Stimulated activated CD4-positive, alpha-beta T cell treated with anti-CD3 and anti-CD28 coated beads, Interleukin-15, amount 100 ng/mL, for 48 hours (primary cell): ENCODE data around the gene ENAM.
"Not testable (repeated sequence)": the region's sequence is repeated elsewhere in the genome, so short reads cannot be mapped to it uniquely, and the experiment has no call there.

Experiments
- DNase-seq, 2 donors: peaks; one replicate each; pipeline ENCODE4 v3.0.0-alpha.2; 2020; ENCODE audit warnings: low read depth in 2 of 2

Gene ENAM

DNA sequence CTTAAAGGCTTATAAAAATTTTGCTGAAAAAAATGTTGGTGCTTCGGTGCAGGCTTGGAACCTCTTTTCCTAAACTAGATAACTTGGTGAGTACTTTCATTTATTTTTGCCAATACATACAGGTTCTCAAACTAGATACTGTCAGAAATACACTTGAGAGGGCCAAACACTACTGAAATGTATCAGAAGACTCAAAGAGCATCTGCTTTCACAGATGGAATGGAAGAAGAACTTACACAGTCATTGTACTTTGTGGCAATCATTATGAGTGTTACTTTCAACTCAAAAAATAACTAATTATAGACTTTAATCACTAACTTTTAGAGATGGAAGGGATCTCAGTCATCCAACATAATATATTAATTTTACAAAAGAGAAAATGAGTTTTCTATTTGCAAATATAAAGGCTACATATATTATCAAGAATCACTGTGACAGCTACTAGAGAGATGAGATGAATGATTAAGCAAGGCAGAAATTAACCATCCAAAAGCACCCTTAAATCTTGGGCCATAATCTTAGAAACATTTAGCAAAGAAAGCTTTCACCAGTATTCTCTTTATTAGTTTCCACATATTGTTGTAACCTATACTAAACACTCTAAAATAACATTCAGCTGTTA, 1.0 kb downstream of the ENAM start:
- no peak for DNase-seq

DNA sequence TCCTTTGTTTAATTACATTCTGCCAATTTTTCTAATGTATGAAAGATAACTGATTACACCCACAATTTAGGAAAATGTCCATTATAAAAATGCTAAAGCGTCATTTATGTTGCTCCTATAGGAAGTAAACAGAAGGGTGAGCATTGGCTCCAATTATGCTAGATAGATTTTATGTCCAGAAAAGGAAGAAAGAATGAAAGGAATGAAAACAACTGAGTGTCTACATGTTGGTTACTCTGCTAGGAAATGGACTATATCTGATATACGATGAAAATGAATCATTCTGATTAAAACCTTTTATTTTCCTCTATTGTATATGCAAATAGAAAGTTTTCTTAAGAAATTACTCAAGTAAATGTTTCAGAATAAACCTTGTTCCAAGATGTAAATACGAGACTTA, 1.6 kb downstream of the ENAM start:
- DNase-seq, result no peak

DNA sequence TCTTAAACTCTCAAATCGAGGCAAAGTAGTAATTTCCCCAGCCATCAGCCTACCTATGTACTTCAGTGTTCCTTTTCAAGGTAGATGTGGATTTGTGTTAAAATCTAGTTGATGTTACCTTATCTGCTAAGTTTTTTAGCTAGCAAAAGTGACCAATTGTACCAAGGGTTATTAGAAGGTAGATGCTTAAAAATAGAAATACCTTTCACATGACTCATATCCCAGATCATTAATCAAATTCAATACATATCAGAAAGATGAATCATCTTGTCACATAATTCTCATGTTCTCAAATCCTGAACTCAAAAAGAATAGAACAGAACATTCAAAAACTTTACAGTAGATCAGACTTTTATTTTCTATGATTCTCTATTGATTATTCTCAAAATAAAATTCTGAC, 3.5 kb downstream of the ENAM start:
- no peak for DNase-seq

DNA sequence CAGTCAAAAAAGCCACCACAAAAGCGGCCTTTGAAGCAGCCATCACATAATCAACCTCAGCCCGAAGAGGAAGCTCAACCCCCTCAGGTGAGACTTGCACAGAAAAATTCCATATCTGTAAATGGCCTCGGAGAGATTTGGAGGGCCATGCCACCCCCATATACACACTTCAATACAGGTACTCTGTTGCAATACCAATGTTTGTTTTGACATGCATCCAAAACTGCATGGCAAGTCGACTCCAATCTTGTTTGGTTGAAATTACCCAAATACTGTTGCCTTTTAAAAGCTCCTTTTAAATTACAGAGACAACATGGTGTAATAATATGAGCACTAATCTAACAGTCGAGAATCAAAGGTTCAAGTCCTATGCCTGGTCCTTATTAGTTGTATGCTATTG, 5.9 kb downstream of the ENAM start:
- no peak for DNase-seq

DNA sequence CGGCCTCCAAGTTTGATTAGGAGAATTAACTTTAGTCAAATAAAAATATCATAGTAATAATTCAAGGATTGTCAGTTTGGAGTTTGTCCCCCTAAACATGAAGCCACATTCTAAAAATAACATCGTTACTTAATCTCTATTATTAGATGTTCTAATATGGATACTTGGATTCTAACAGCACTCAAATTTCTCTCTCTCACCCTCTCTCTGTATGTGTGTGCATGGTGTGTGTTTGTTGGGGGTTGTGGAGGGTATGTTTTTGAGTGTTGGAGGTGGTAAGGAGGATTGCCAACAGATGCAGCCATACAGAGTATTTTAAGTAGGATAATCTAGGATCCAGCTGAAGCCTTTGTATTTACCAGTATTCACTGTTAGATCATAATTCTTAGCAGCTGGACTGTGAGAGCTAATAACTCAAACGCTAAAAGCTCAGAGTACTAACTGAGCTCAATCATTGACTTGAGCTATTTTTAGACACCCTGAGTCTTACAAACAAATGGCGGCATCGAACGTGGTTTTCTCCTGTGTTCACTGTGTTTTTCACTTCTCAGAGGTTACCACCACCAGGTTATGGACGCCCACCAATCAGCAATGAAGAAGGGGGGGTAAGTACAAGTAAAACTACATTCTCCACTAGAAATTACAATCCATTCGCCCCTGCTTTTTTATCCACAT, 8.8 kb downstream of the ENAM start:
- no peak for DNase-seq

DNA sequence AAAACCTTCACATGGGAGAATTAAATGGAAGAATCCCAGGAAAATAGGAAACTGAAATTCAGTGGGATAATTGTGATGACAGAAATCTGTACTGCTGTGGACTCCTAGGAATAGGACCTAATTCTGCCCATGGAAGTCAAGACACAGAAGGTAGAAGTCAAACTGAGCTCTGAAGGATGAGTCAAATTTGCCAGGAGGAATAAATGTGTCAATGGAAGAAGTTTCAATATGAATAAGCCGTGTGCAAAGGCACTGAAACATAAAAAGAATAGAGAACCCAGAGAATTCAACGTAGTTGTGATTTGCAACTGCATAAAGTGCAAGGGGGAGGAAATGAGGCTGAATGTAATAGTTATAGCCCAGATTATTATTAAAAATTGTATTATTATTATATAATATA, 11.6 kb downstream of the ENAM start:
- DNase-seq, result no peak

DNA sequence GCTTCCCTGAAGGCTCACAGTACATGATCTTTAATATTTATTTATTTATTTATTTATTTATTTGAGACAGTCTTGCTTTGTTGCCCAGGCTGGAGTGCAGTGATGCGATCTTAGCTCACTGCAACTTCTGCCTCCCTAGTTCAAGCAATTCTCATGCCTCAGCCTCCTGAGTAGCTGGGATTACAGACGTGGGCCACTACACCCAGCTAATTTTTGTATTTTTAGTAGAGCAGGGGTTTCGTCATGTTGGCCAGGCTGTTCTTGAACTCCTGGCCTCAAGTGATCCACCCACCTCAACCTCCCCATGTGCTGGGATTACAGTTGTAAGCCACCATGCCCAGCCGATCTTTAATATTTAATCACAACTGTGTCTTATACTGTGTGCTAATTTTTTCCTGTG, 22.2 kb downstream of the ENAM start:
- DNase-seq, result not testable (repeated sequence)

DNA sequence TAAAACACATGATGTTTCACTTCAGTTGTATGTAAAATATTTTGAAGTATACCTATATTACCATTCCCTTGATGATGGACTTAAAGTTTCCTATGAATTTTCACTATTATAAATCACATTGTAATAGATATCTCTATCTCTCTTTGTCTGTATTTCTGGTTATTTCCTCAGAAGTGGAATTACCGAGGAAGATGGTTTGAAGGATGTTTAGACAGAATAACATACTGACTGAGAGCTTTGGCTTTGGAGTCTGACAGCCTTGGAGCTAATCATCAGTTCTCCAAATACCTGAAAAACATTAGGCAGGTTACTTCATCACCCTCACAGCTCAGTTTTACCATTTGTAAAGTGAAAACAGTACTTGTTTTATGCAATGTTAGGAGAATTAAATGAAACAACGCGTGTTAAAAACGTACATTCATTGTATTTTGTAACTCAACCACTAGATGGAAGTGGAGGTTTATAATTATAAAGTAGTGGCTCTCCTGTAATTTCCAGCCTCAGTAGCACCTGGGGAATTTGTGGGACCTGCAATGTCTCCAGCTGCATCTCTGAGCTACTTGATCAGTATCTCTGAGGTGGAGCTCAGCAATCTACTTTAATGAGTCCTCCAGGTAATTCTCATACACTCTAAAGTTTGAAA, 23.4 kb downstream of the ENAM start:
- DNase-seq, result no peak

DNA sequence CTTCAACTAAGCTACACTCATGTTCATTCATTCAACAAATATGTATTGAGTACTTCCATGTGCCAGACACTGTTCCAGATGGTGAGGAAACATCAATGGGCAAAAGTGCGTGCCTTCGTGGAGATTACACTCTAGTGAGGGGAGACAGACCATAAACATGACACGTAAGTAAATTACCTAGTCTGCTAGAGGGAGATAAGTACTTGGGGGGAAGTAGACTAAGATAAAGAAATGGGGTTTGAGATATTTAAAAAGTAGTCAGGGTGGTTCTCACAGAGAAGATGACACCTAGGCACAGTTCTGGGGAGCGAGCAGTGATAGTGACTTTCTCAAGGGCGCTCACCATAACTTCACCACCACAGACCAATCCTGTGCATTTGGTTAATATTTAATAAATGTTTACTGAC, 26.1 kb downstream of the ENAM start:
- DNase-seq, result no peak

DNA sequence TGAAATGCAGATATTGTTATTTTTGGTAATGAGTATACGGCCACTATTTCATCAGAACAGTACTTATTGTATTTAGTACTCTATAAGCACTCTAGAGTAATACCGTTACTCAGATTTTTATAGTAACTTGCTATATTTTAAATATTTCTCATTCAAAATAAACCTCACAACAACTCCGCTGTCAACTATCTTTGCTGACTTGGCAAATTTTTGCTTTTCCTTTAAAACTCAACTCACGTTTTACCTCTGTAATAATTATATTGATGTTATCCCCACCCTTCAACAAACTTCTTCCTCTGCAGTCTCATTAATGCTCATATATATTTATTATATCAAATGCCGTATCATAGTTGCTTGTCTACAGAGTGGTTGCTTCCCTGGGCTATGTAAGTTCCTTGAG, 28.8 kb downstream of the ENAM start:
- no peak for DNase-seq

DNA sequence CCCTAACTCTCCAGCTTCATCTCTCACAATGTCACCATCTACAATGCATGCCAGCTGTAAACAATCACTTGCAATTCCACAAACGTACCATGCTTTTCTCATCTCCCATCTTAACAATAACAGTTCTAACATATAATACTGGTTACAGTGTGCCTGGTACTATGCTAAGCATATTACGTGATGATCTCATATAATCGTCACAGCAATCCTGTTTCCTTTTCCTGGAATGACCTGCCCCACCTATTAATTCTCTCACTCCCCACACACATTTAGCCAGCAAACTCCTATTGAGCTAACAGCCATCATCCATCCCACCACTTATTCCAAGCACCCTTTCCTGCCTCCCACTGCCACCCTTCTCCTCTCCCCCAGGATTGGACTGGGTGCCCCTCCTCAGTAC, 29.9 kb downstream of the ENAM start:
- DNase-seq, result no peak

DNA sequence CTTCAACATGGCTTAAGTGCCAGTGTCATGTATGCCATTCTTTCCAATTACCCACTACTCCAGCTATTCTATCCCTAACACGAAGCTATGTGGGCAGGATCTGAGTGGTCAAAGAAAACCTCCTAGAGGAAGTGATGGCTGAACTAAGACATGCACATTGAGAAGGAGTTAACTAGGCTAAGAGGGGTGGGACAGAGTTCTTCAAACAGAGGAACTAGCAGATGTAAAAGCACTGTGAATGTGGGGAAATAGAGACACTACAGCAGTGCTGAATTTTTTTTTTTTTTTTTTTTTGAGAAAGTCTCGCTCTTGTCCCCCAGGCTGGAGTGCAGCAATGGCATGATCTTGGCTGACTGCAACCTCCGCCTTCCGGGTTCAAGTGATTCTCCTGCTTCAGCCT, 31.6 kb downstream of the ENAM start:
- DNase-seq, result no peak

DNA sequence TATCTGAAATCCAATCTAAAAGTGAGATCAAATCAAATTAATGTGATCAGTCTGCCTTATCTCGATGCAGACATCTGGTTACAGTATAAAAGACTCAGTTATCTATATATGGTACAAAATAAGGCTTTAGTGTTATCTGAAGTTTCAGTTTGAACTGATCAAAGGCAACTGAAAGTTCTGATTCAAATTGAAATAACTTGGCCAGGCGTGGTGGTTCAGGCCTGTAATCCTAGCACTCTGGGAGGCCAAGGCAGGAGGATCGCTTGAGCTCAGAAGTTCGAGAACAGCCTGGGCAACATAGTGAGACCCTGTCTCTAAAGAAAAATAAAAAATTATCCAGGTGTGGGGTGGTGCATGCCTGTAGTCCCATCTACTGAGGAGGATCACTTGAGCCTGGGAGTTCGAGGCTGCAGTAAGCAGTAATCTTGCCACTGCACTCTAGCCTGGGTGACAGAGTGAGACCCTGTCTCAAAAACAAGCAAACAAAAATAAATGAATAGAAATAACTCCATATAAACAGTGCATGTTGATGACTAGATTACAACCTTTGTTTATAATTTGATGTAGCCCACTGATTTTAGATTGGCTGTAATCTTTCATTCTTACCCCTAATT, 32.9 kb downstream of the ENAM start:
- peak in 1 of 2 donors; percentile 4 for DNase-seq

DNA sequence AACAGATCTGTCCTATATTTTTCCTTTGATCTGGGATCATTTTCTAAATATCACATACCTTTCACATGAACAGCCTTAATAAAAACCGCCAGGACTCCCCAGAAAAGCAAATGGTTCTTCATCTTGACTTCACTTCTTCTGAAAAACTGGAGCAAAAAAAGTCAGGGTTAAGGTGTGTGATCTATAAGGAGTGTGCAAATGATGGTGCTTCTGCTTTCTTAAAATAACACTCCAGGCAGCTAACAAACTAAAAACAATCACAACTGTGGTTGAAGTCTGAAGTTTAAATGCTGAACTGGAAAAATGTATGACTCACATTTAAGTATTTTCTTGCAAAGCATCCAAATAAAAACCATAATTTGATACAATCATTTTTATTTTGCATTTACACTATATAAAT, 37.8 kb downstream of the ENAM start, which contains the start of gene JCHAIN:
Gene JCHAIN, minus strand, starts transcription at position 140 of the 400 bp plus-strand sequence. Its CDS starts 18 bp downstream, at position 122.
- no peak for DNase-seq

DNA sequence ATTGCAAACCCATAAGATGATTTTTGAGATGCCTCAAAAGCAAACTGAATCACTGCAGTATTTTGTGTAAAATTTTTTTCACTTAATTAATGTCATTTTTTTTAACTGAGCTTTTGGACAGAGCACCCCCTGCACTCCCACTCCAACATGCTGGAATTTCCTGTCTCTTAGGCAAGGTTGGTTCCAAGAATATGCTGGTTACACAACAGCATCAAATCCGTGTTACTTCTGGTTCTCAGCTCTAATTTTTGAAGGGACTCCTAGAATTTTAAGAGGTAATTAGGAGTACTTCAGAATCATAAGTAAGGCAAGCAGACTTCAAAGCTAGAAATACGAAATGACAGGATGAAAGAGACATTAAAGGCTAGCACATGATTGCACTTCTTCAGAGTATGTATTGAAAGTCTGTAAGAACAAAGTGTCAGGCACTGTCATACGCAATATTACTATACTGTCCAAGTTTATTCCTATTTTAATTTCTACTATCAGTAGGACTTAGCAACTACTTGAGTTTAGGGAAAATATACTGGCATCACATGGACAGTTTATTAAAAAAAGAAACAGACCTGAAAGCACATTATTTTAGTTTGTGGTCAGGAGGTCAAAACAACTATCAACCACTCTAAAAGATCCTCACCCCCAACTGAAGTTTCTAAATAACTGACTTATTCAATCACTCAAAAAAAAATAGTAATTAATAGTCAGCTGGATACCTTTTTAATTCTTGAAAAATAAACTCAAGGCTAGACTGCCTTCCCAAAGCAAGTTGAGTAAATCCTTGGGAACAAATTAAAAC, 39.4 kb downstream of the ENAM start:
- DNase-seq, result no peak

DNA sequence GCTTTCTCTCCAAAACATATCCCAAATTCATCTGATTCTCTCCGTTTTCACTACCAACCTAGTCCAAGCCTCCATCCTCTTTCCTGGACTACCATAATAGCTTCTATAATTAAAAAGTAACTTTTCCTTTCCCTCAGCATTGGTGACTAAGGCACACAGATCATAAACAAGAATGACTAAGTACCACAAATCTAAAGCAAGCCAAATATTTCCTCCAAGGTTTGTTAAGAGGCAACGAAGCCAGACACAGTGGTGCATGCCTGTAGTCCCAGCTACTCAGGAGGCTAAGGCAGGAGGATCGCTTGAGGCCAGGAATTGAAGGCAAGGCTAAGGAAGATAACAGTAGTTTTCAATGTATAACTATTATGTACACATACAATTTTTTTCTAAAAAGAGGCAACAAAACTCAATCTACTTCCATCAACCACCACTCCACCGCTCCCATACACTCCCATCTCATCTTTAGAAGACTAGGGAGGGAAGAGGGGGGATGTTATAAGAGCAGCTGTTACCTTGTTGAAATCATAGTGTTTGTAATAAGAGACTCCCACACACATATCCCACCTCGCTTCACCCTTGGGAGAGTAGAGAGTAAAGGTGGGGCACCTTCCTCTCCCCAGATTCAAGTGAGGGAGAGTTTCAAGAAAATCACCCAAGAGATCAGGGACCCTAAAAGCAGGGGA, 41.9 kb downstream of the ENAM start:
- DNase-seq, result no peak

DNA sequence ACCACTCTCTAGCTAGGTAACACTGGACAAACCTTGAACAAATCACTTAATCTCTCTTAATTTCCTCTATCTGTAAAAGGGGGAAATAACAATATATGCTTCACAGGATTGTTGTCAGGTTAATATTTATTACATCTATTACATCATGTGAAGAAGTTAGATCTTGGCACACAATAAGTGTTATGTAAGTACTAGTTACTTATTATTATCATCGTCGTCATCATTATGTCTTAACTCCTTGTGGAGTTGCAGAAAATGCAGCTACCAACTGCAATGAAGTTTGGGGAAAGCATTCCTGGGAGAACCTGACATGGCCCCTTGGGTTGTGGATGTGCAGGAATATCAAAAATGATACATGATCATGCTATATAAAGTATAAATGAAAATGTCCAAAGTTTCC, 42.5 kb downstream of the ENAM start:
- DNase-seq, result no peak

DNA sequence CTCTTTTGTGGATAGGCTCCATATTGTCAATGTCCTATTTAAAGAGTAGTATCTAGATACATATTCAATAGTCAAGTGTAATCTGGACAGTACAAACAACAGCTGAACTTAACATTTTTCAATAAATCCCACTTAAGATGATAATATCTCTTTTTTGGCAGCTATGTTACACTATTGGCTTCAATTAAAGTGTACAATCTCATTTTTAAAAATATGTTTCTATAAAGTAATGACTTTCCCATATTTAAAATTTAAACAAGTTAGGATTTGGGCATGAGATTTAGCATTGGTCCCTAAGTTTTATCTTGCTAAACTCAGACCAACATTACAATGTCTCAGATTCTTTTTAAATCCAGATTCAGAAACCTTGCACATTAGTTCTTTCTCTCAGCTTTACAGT, 45.6 kb downstream of the ENAM start:
- DNase-seq, result no peak

DNA sequence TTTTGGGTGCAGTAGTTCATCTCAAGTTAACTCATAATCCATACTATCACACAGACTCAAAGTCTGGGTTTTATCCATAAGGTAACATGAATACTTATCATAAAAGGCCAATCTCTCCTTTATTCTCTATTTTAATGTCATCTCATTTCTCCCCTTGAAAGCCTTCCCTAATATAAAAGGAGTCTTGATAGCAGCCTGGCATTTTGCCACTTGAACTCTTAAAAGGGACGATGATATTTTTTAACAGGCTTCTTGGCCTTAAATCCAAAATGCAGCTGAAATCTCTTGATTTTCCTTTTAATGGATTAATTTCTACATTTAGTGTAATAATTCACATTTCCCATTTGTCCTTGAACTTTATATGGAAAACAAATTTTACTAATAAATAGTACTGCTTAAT, 46.2 kb downstream of the ENAM start:
- DNase-seq, result no peak

DNA sequence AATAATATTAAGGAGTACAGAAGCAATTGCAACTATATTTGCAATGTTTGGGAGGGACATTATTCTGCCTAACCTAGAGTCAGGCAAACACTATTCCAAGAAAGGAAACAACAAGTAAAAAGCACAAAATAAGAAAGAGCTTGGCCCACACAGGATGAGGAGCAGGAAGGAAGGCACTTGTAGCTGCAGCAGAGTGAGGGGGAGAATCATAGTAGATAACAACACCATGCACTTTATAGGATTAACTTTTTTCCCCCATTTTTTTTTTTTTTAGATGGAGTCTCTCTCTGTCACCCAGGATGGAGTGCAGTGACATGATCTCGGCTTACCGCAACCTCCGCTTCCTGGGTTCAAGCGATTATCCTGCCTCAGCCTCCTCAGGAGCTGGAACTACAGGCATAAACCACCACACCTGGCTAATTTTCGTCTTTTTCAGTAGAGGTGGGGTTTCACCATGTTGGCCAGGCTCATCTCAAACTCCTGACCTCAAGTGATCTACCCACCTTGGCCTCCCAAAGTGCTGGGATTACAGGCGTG, 48.1 kb downstream of the ENAM start:
- no peak for DNase-seq

DNA sequence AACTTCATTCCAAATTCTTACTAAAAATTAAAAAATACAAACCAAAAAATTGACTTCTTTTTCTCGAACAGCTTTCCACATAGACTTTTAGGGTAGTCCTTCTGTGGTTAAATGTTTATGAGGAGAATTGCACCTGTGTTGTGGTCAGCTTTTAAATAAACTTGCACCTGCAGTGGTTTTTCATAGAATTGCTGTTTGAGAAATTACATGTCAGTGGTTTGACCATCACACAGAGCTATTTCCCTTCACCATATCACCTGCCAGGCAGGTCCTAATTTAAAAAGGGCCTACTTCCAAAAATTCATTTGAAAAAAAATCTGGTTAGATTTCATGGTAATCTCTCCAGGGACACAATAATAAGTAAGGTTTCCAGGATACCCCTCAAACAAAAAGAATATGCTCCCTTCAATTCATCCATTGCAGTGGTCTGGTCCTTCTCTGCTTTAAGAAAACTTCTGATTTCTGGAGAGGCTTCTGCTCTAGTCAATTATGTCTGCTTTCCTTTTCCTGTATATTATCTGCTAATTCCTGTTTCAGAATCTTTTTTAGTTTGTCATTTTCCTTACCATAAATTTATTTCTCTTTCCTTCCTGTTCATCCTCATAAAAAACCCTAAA, 49.9 kb downstream of the ENAM start:
- DNase-seq, result no peak
